ENCODE data around the gene KMT5C.

The KMT5C gene

DNA sequence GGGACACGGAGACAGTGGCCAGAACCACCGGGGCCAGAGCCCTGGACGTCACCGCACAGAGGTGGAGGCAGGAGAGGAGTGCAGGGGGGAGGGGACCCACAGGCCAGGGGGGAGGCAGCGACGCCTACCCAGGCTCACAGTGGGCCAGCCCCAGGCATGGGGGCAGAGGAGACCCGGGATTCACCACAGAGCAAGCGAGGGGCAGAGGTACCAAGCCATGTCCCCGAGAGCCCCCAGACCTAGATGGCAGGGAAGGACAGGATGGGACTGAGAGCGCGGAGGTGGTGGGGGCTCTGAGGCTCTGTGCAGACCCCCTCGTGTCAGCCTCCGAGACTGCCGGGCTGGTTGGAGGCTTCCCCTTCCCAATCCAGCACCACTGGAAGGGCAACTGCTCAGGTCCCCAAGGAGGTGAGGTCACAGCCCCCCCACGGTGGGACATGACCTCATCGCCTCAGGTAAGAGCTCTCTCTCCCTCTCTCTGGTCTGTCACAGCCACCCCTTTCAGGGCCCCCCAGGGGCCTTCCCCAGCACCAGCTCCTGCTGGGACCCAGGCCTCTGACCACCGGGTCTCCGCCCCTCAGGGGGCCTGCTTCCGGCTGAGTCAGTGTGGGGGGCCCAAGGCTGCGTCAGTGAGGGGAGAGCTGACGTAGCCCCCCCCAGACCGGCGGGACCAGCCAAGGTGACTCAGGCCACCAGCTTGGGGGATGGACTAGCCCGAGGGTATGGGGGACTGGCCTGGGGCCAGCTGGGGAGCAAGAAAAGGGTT, 32.8 kb downstream of the KMT5C start (continued):
- TF ChIP-seq, protein P1, sequence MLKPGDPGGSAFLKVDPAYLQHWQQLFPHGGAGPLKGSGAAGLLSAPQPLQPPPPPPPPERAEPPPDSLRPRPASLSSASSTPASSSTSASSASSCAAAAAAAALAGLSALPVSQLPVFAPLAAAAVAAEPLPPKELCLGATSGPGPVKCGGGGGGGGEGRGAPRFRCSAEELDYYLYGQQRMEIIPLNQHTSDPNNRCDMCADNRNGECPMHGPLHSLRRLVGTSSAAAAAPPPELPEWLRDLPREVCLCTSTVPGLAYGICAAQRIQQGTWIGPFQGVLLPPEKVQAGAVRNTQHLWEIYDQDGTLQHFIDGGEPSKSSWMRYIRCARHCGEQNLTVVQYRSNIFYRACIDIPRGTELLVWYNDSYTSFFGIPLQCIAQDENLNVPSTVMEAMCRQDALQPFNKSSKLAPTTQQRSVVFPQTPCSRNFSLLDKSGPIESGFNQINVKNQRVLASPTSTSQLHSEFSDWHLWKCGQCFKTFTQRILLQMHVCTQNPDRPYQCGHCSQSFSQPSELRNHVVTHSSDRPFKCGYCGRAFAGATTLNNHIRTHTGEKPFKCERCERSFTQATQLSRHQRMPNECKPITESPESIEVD (tag by site-specific recombination; IDR thresholded peaks at IDR 0.05): no peak
- TF ChIP-seq ZNF280D (tag by site-specific recombination; IDR thresholded peaks at IDR 0.05) (no peak), SP7 (tag by site-specific recombination; IDR thresholded peaks at IDR 0.05) (peak; percentile 43), IKZF3 (tag by site-specific recombination; IDR thresholded peaks at IDR 0.05) (peak; percentile 65; the same call in 1 of the 2 replicates), ZNF449 (tag by site-specific recombination; IDR thresholded peaks at IDR 0.05) (no peak), ZNF623 (tag by site-specific recombination; IDR thresholded peaks at IDR 0.05) (no peak), TCF7L2 (IDR thresholded peaks at IDR 0.05; ENCODE audit: borderline replicate concordance, low read depth, low read length) (no peak)

DNA sequence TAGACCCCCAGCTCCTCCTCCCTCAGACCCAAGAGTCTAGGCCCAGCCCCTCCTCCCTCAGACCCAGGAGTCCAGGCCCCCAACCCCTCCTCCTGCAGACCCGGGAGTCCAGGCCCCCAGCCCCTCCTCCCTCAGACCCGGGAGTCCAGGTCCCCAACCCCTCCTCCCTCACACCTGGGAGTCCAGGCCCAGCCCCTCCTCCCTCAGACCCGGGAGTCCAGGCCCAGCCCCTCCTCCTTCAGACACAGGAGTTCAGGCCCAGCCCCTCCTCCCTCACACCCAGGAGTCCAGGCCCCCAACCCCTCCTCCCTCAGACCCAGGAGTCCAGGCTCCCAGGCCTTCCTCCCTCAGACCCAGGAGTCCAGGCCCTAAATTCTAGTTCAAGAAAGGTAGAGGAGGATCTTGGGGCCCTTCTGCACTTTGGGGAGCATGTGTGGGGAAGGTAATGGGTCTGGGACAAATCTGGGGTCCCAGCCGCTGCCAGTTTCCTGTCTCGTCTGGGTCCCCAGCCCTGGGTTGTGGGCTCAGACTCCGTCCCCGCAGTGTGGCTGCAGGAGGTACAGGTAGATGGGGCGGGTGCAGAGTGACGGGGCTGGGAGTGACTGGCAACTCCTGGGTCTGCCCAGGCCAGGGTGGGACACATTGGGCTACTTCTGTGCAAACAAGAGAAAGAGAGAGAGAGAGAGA, 33.8 kb downstream of the KMT5C start:
- CTCF ChIA-PET: interaction anchor here (0.9 to 1.4 kb wide), 3 partner anchors 34 to 260 kb away, joined by 3 to 10 read pairs (median 5); partner anchors contain the start of gene KMT5C
- Histone ChIP-seq H3K9me3 (ENCODE audit: control insufficient read depth, insufficient read depth, low read depth, low read length) (no peaks in the 10 kb centered on the region), H3K27ac (ENCODE audit: extremely low read depth, low read depth, low read length) (no peak overlapping the region), H3K4me3 (ENCODE audit: low read depth, low read length) (no peak overlapping the region), H3K36me3 (ENCODE audit: control insufficient read depth in 2 of 2, insufficient read depth in 1 of 2, low read length in 2 of 2) (no peaks in the 10 kb centered on the region), H3K4me1 (ENCODE audit: control insufficient read depth, insufficient read depth, low read length) (peaks cover 5% of the 10 kb centered on the region; the same call in 1 of the 2 replicates)
- POLR2A ChIA-PET: interaction anchor here (0.8 to 1.8 kb wide), 9 partner anchors 9 to 114 kb away, joined by 3 to 12 read pairs (median 4); partner anchors contain the start of genes HSPBP1, KMT5C, PPP6R1 and TMEM238
- TF ChIP-seq PRDM2 (tag by site-specific recombination; IDR thresholded peaks at IDR 0.05; ENCODE audit: borderline replicate concordance) (no peak), GLIS2 (tag by site-specific recombination; IDR thresholded peaks at IDR 0.05) (no peak), SP2 (tag by site-specific recombination; IDR thresholded peaks at IDR 0.05) (peak; percentile 38; the same call in 1 of the 2 replicates), ZNF433 (tag by site-specific recombination; IDR thresholded peaks at IDR 0.05; ENCODE audit: low read depth) (no peak), HIC1 (tag by site-specific recombination; IDR thresholded peaks at IDR 0.05) (peak; percentile 40; the same call in 1 of the 2 replicates), KLF1 (tag by site-specific recombination; IDR thresholded peaks at IDR 0.05) (peak; percentile 26; the same call in 1 of the 2 replicates), ZNF350 (tag by site-specific recombination; IDR thresholded peaks at IDR 0.05) (no peak)
- TF ChIP-seq, protein P2, sequence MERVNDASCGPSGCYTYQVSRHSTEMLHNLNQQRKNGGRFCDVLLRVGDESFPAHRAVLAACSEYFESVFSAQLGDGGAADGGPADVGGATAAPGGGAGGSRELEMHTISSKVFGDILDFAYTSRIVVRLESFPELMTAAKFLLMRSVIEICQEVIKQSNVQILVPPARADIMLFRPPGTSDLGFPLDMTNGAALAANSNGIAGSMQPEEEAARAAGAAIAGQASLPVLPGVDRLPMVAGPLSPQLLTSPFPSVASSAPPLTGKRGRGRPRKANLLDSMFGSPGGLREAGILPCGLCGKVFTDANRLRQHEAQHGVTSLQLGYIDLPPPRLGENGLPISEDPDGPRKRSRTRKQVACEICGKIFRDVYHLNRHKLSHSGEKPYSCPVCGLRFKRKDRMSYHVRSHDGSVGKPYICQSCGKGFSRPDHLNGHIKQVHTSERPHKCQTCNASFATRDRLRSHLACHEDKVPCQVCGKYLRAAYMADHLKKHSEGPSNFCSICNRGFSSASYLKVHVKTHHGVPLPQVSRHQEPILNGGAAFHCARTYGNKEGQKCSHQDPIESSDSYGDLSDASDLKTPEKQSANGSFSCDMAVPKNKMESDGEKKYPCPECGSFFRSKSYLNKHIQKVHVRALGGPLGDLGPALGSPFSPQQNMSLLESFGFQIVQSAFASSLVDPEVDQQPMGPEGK (tag by site-specific recombination; IDR thresholded peaks at IDR 0.05): no peak
